NCI-H526 treated with DMSO at 0.1 percent for 48 hours (cell line): ENCODE results near the gene SLC35F4.
"Not testable (repeated sequence)": the region's sequence is repeated elsewhere in the genome, so short reads cannot be mapped to it uniquely, and the experiment has no call there.

Experiments
- DNase-seq: peaks from one replicate; lab custom pipeline; 2025; lab: John Stamatoyannopoulos, UW

The SLC35F4 gene

GRCh38 chr14:57865403-57866198 is at the start of gene SLC35F4:
TSS of gene SLC35F4 (minus strand) at chr14:57866092.
- DNase-seq = no peak

- DNase-seq = no peak
Measured at GRCh38 chr14:57909626-57910025, 43.7 kb upstream of the SLC35F4 start.

GRCh38 chr14:57903954-57904353 is 38.1 kb upstream of the SLC35F4 start:
- DNase-seq = no peak

- DNase-seq = no peak
Measured at GRCh38 chr14:57898837-57899572, 33.1 kb upstream of the SLC35F4 start.

DNA sequence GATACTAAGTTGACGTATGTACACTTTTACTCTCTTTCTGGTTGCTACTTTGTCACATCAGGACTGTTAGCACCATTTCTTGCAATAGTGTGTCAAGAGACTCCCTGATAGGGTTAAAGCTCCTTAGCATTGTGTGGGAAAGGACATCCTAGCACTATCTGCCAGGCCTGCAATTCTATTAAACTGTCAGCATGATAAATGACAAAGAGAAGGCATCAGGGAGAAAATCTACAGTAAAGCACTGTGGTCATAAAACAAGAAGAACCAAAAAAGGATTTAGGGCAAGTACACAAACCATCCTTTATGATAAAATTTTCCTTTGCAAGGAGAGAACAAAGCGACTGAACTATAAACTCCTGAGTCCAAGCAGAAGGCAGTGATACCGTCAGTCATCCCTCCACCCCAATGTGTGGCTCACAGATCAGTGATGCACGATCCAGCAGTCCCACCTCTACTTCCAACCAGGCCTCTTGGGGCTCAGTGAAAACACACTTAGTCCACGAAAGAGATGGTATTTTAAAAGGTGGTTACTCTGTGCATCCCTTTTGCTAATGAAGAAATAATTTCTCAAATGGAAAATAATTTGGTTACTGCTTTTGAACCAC is 31.4 kb upstream of the SLC35F4 start:
- peak; percentile 37 for DNase-seq

GRCh38 chr14:57889245-57889644 is 23.4 kb upstream of the SLC35F4 start:
- DNase-seq = no peak

GRCh38 chr14:57884175-57884574 is 18.3 kb upstream of the SLC35F4 start:
- DNase-seq = no peak

DNA sequence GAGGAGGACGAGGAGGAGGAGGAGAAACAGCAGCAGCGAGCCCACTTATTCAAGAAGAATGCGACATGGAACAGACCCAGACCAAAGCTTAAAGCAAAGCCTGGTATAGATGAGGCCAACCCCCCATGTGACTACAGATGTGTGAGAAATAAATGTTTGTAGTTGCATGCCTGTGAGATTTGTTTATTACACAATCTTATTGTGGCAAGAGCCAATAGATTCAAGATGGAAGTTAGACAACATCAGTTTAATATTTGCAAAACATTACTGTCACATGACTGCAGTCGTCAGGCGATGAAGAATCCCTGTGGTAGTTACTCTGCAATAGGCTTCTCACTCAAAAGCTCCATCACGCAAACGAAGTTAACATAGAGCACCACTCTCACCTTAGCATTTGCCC is 17.2 kb upstream of the SLC35F4 start:
- no peak for DNase-seq

DNA sequence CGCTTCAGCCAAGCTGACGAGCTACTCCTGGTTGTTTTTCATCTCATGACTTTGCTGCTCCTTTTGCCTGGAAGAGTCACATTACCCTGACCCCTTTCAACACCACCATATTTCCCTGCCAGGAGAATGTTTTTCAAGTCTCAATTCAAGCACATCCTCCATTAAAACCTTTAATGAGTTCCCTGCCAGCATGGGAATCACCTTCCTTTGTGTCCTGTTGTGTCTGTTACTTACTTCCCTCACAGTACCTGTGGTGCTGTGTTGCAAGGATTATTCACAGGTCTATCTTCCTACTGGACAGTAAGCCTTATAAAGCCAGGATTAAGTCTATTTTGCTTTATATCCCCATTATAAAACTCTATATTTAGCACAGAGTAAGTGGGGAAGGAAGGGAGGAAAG is 13.6 kb upstream of the SLC35F4 start:
- no peak for DNase-seq

- DNase-seq = no peak
Measured at GRCh38 chr14:57875985-57876384, 10.1 kb upstream of the SLC35F4 start.

DNA sequence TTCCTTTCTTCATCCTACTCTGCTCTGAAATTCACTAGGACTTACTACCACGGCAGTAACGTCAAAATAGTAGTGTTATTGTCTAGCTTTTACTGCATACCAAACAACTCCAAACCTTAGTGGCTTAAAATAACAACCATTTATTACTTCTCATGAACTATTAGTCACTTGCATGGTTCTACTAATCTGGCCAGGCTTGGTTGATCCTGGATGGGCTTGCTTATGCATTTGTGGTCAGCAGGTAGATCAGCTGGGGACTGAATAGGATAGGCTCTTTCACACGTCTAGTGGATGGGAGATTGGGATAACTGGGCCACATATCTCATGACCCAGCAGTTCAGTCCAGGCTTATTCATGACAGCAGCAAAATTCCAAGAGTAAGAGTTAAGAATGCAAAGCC is 9.4 kb upstream of the SLC35F4 start:
- no peak for DNase-seq

DNA sequence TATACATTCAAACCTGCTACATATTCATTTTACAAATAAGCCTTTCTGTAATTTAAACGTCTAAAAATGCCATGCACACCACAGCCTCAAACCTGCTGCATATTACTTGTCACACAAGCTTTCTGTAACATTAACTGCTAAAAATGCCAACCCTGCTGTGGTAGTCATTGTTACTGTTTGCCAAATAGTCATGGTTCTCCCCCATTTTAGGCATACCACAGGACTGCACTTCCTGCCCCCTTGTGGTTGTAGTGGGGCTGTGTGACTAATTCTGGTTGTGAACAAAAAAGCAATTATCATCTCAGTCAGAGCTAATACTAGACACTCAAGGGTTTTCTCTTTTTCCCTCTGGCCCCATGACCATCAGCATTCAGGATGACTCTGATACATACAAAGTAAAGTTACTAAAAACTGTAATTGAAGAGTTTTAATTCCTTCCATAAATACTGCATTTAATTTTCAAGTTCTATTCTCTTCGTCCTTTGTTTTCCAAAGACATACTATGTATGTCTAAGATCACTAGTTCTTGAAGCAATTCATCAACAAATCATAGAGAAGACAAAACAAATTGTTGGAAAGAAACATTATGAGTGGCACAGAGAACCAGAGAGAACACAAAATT is 5.7 kb upstream of the SLC35F4 start:
- DNase-seq = peak; percentile 51

GRCh38 chr14:57870686-57871457 is 5.0 kb upstream of the SLC35F4 start:
- peak; percentile 46 for DNase-seq

GRCh38 chr14:57869617-57870016 is 3.7 kb upstream of the SLC35F4 start:
- peak; percentile 70 for DNase-seq

- peak; percentile 77 for DNase-seq
Measured at GRCh38 chr14:57866199-57866705, 360 bp upstream of the SLC35F4 start.

- DNase-seq = no peak
Measured at GRCh38 chr14:57865066-57865402, 858 bp downstream of the SLC35F4 start.

DNA sequence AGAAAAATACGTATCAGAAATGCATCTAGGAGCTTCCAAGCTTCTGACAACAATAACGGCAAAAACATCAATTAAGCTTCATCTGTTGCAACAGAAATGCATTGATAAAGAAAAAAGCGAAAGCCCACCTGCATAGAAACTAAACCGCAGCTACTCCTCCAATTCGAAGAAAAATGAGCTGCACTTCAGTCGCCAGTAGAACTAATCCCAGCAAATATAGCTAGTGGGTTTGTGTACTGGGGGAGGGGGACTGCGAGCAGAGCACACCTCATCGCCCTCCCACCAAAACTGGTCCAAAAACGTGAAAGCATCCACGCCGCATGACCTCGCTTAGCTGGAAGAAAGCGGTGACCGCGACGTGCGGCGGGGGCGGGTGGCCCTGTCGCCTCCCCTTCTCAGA is 1.2 kb downstream of the SLC35F4 start:
- peak; percentile 74 for DNase-seq

DNA sequence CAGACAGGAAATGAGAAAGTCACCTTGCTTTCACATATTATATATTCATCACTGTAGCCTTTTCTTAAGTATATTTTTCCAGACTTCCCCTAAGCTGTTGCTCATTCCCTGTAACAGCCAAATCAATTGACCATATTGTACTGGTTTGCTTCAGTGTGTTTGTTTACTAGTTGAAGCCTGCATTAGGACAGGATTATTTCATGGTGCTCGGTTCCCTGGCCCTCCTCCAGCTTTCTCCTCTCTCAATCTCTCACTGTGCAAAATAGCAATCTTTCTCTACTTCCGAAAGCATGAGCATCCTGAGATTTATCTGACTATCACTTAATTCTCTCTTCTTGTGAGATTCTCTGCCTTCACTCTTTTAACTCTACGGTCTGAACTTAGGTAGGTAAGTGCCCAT is 2.4 kb downstream of the SLC35F4 start:
- peak; percentile 61 for DNase-seq

DNA sequence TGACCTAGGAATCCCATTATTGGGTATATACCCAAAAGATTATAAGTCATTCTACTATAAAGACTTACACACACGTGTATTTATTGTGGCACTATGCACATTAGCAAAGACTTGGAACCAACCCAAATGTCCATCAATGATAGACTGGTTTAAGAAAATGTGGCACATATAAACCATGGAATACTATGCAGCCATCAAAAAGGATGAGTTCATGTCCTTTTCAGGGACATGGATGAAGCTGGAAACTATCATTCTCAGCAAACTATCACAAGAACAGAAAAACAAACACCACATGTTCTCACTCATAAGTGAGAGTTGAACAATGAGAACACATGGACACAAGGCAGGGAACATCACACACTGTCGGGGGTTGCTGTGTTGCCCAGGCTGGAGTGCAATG is 10.2 kb downstream of the SLC35F4 start:
- not testable (repeated sequence) for DNase-seq

DNA sequence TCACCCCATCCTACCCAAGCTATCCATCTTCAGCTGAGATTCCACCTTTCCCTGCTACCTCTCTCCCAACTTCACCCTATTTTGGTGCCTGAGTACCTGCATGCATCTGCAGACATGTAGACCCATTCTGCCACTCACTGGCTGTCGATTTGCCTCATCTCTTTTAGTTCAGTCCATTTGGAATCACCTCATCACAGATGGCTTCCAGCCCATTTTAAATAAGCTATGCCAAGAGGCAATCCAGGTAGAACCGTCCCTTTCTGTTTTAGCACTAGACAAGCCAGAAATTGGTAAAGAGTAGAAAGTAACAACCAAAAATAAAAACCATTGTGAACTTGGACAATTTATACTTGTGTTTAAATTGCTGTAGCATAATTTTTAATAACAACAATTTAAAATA is 11.3 kb downstream of the SLC35F4 start:
- no peak for DNase-seq

GRCh38 chr14:57851354-57851753 is 14.5 kb downstream of the SLC35F4 start:
- no peak for DNase-seq

DNA sequence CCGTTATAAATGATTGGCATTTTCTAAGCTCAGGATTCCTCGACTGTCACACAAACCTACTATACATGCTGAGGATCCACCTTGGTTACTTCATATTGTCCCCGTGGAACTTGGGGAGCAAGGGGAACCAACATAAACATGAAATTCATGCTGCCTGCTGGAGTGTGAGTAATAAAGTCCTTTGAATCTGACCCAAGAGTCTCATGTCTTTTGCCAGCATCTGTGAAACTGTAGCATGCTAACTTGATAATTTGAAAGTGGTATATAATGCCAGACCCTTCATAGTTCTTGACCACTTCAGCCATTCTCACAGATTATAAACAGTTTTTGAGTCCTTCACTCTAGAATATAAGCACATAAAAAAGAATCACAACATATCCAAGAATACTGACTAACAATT is 17.1 kb downstream of the SLC35F4 start:
- DNase-seq = no peak
